Head of caudate nucleus (tissue), 42 donors: ENCODE data around the gene DERA.
A peak's percentile ranks its signal among the peaks of the same experiment; 100 is the strongest.
"Not testable (repeated sequence)": the region's sequence is repeated elsewhere in the genome, so short reads cannot be mapped to it uniquely, and the experiment has no call there.

Experiments used
- DNase-seq, 42 donors: peaks; one replicate each; pipeline versions ENCODE4 v3.0.0 to v3.0.0-alpha.2; 2020 to 2021; ENCODE audit warnings: mixed read lengths in 7 of 42
- intact Hi-C: fragments of 100-400 bp; cut with DNase I; formaldehyde crosslinking; loops from one replicate; pipeline ENCODE4 v1.15.0; 2022

Gene DERA

DNA sequence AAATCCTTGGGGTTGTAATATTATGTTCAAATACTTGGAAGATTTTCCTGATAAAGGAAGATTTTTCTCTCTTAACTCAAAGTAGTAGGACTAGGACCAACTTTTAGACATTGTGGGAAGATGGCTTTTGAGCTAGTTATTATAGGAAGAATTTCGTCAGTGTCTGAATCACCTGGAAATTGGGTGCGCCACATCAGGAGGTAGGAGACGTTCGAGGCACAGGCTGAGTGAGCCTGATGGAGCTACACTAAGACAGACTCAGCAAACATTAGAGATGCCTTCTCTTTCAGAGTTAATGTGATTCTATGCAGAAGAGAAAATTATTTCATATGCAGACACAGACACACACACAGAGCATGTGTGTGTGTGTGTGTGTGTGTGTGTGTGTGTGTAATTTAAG, 84.7 kb downstream of the DERA start:
- intact Hi-C loops = no loop called here
- peak in 32 of 42 donors; percentile 14 to 84 (median 48) for DNase-seq

DNA sequence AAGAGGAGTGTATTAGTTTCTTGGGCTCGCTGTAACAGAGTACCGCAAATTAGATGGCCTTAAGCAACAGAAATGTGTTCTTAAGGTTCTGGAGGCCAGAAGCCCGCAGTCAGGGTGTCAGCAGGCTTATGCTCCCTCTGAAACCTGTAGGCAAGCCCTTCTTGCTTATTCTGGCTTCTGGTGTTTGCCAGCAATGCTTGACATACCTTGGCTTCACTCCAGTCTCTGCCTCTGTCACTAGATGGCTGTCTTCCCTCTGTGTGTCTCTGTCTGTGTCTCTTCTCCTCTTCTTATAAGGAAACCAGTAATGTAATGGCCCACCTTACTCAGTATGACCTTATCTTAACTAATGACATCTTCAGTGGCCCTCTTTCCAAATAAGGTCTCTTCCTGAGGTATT, 85.1 kb downstream of the DERA start:
- intact Hi-C loops = no loop called here
- DNase-seq = peak in 15 of 42 donors; percentile 9 to 51 (median 28)

DNA sequence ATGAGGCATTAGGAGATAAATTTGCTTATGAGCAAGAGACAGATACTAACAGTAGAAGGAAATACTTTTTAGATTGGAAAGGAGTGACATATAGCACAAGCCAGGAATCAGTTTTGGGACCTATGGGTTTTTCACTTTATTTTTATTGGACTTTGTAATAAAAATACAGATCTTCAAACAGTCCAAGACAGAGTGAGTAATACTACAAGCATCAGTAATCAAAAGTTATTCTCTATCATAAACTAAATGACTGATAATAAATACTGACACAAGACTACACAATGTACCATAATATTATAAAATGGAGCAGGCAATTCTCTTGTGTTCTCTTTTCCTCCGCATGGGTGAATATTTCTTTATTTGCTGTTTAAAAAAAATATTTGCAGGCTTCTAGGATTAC, 85.8 kb downstream of the DERA start:
- no peak for DNase-seq
- intact Hi-C loops = no loop called here

DNA sequence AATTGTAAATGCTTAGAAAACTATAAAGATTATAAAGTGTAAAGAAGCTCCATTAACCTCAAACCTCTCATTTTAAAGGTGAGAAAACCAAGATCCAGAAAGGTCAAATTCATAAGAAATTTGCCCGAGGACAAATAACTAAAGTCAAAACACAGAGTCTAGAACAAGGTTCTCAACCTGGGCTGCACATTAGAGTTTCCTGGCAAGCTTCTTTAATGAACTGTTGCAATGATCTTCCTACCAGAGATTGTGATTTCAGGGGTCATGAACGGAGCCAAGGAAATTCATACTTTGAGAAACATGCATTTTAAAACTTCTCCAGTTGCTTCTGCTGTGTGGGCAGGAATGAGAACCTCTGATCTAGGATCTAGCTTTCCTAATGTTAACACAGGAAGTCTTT, 86.8 kb downstream of the DERA start:
- intact Hi-C loops = no loop called here
- DNase-seq = no peak

DNA sequence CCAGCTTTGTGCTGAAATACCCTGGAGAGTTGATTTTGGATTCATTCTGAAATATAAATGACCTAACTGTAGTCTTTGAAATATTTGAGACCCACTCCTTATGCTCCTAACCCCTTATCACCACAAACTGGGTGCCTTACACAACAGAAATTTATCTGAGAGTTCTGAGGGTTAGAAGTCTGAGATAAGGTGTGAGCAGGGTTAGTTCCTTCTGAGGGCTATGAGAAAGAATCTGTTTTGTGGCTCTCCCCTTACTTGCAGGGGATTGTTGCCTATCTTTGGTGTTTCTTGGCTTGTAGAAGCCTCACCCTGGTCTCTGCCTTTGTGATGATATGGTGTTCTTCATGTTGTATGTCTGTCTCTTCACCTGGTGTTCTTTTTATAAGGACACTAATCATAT, 91.7 kb downstream of the DERA start:
- no peak for DNase-seq

DNA sequence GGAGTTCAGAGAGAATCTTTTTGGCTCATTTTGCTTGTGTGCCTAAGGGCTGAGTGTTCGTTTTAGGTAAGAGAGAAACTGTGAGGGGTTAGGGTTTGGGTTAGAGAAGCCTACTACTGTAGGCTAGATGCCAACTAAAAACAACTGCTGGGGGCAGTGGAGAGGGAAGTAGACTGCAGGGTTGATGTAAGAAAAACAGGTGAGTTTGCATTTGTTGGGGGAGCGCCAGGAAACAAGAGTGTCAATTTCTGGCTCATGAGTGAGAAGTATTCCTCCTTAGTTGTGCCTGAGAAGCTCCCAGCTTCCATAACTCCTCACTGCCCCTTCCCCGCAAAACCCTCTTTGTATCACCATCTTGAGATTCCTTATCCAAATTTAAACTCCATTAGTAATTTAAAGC, 92.3 kb downstream of the DERA start:
- DNase-seq = no peak
- intact Hi-C loops = no loop called here

More for the DNA sequence above, 91.7 kb downstream of the DERA start:
- intact Hi-C loops = no loop called here

DNA sequence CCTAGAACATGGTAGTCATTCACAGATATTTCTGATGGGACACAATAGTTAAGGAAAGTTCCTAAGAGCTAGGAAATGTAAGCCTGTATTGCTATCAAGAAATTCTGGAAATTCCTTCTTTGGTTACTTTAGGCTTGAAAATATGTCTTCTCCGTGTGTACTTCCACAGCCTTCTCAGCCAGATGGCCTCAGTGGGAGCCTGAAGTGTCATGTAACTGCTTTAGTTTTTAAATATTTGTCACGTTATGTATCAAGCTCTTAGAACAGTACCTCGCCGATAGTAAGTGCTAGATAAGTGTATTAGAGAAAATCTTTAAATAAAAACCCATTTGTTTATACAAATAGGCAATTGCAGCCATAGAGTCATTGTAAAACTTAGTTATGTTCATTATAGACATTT, 95.6 kb downstream of the DERA start:
- DNase-seq = no peak
- intact Hi-C loops = no loop called here

DNA sequence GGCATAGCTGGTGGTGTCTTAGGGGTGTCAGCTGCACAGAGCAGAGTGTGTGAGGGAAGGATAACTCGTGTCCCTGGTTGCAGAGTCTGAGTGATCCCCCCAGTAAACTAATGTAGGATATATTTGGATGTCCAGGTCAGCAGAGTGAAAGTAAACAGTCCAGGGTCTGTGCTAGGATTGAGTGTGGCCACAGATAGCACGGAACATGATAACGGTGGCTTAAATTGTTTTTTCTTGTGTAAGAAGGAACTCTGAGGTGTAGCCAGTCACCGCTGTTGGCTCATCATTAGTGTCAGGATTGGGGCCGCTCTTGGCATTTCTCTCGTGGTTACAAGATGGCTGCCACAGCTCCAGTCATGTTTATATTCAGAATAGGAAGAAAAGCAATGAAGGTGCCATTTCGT, 97.3 kb downstream of the DERA start:
- intact Hi-C loops = no loop called here
- no peak for DNase-seq

DNA sequence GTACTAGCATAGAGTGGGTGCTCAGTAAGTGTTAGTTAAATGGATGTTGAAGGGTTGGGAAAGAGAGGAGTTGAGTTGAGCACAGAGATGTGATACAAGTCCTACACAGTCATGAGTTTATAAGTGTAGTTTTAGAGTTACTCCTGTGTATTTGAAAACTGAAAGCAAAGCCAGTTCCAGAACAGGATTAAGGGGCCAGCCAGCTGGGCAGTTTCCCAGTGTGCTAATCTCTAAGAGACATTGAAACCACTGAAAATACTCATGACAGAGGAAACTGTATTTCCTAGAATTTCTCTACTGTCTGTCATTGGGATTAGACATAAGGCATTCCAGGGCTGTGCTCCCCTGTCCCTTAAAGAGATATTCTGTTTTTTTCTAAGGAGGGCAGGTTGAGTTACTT, 101.0 kb downstream of the DERA start:
- DNase-seq = peak in 7 of 42 donors; percentile 3 to 48 (median 14)
- intact Hi-C loops = no loop called here

DNA sequence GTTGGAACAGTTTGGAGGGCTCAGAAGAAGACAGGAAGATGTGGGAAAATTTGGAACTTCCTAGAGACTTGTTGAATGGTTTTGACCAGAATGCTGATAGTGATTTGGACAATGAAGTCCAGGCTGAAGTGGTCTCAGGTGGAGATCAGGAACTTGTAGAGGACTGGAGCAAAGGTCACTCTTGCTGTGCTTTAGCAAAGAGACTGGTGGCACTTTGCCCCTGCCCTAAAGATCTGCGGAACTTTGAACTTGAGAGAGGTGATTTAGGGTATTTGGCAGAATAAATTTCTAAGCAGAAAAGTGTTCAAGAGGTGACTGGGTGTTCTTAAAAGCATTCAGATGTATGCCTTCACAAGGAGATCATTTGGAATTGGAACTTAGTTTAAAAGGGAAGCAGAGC, 102.6 kb downstream of the DERA start:
- DNase-seq, intact Hi-C loops: not testable (repeated sequence)

DNA sequence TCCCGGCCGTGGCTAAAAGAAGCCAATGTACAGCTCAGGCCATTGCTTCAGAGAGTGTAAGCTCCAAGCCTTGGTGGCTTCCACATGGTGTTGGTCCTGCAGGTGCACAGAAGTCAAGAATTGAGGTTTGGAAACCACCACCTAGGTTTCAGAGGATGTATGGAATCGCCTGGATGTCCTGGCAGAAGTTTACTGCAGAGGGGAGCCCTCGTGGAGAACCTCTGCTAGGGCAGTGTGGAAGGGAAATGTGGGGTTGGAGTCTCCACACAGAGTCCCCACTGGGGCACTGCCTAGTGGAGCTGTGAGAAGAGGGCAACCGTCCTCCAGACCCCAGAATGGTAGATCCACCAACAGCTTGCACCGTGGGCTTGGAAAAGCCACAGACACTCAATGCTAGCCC, 103.3 kb downstream of the DERA start:
- intact Hi-C loops = not testable (repeated sequence)

DNA sequence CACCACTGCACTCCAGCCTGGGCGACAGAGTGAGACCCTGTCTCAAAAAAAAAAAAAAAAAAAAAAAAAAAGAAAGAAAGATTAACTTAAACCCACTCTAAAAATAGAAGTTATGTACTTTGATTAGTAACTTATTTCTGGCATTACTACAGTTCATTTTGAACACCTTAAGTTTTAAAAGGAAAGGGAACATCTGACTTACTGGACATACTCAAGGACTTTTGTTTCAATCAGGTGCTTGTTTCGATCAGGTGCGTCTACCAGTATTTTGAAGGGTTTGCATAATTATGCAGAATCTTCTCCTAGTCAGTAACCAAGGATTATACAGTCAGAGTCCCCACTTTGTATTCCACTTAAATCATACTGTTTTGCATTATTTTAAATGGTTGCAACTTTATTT, 105.6 kb downstream of the DERA start:
- intact Hi-C loops = no loop called here
- DNase-seq = no peak

More for the DNA sequence above, 103.3 kb downstream of the DERA start:
- not testable (repeated sequence) for DNase-seq

DNA sequence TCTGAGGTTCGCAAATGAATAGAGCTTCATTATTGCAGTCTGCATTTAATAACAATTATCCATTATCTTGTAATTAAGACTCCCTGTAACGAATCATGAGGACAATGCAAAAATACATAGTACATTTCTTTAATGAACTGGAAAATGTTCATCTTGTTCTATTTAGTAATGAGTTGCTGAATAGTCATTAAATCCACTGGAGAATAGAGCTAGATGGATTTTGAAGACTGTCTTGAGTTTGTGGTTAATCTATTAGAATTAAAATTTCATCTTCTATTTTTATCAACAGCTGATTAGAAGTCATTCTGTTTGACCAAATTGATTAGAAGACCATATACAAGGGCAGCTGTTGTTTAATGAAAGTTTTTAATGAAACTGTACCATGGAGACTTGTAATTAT, 107.2 kb downstream of the DERA start:
- DNase-seq = no peak
- intact Hi-C loops = no loop called here

DNA sequence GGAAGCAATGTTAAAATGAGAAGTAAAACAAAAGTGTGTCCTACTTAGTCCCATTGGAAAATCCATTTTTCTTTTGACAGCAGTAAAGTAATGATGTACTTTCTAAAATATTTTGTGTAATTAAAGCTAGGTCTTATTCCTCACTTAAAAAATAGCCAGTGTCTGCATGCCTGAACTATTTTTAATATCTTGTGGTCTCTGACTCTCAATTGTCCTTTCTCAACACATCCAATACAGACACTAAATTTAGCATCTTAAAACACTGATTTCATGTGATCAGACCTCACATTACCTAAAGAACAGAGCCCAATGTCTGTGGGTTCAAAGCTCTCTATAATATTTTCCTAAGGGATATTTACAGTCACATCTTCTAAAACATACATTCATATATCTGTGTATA, 108.0 kb downstream of the DERA start:
- DNase-seq = no peak
- intact Hi-C loops = no loop called here

DNA sequence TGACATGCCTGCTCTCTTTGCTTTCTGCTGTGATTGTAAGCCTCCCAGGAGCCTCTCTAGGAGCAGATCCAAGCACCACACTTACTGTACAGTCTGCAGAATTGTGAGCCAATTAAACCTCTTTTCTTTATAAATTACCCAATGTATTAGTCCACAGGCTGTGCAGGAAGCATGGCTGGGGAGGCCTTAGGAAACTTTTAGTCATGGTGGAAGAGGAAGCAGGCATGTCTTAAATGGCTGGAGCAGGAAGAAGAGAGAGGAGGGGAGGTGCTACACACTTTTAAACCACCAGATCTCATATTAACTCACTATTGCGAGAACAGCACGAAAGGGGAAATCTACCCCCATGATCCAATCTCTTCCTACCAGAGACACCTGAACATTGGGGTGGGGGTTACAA, 108.9 kb downstream of the DERA start:
- DNase-seq = no peak
- intact Hi-C loops = no loop called here

DNA sequence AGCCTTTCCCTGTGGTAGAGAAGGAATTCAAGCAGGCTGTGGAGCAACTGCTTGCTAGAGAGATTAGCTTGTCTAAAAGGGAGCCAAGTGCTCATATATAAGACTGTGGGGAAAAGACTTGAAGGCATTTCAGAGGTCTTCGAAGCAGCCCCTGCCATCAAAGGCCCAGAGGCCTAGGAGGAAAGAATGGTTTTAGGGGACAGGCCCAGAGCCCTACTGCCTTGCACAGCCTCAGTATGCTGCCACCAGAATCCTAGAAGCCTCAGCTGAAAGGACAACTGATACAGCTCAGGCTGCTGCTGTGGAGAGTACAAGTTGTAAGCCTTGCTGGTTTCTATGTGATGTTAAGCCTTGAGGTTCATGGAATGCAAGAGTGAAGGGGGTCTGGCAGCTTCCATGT, 109.9 kb downstream of the DERA start:
- no peak for DNase-seq
- intact Hi-C loops = no loop called here

DNA sequence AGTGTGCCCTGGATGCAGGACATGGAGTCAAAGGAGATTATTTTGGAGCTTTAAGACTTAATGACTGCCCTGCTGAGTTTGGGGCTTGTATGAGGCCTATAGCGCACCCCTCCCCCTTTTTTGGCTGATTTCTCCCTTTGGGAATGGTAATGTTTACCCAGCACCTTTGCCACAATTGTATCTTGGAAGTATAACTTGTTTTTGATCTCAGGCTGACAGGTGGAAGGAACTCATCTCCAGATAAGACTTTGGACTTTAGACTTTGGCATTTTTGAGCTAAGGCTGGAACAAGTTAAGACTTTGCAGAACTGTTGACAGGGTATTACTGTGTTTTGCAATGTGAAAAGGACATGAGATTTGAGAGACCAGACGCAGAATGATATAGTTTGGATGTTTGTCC, 110.5 kb downstream of the DERA start:
- intact Hi-C loops = no loop called here
- DNase-seq = no peak

DNA sequence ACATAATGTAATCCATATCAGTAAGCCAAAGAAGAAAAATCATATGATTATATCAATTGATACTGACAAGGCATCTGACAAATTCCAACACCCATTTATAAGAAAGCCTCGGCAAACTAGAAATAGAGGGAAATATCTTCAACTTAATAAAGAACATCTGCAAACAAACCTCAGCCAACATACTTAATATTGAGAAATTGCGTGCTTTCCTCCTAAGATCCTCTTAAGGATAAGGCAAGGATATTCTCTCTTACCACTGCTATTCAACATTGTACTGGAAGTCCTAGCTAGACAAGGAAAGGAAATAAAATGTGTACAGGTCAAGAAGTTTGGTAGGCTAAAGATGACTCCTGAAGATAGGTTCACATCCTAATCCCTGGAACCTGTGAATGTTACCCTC, 115.9 kb downstream of the DERA start:
- intact Hi-C loops = no loop called here
- no peak for DNase-seq

DNA sequence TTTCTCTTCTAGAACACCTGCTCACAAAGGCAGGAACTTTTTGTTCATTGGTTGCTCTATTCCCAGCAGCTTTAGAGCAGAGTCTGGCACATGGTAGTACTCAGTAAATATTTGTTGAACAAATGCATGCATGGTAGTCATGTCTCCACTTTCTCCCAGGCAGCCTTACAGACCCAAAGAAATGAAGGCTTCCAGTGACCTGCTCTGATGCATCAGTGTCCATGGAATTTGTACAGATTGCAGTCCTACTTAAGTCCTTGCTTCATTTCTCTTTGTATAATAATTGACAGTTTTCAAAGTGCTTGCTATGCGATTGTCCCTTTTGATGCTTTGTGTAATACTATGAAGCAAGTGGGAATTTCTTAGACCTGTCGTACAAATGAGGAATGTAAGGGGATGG, 119.6 kb downstream of the DERA start:
- no peak for DNase-seq
- intact Hi-C loops = no loop called here

DNA sequence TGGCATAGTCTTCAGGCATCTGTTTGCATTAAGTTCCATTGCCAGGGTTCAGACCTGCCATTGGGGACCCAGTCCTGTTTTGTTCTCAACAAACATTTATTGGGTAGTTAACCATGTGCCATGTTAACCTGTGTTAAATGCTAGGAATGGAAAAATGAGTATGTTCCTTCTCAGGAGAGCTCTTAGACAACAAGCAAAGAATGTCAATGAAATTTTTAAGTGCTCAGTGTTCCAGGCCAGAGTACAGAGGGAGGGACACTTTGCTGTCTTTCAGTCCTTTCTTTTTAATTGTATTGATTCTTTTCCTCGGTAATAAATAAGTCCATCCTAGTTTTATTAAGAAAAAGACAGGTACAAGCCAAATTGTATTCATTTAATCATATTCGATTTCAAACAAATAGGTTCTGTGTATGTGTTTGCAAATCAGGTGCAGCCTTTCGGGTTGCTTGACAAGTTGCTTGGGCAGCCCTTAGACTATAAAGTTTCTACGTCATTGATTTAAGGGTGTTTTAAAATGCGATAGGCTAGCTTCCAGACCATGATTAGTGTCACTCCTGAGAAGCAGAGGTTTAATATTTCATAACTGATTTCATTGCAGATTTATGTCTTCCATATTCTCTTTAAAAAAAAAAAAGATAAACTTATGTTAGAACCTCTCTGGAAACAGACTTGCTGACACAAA, 123.1 kb downstream of the DERA start:
- intact Hi-C loops = no loop called here
- no peak for DNase-seq

DNA sequence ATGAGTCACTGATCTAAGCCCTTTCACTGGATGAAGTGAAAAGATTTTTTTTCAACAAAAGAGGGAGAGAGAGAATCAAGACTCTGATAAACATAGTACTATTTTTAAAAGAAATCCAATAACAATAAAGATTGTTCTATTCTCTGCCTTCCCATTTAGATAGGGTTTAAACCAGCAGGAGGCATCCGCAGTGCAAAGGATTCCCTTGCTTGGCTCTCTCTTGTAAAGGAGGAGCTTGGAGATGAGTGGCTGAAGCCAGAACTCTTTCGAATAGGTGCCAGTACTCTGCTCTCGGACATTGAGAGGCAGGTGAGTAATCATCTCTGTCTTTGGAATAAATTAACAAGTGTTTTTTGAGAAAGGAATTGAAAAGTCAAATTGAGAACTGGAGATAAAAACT, 124.9 kb downstream of the DERA start:
- intact Hi-C loops = no loop called here
- DNase-seq = no peak

DNA sequence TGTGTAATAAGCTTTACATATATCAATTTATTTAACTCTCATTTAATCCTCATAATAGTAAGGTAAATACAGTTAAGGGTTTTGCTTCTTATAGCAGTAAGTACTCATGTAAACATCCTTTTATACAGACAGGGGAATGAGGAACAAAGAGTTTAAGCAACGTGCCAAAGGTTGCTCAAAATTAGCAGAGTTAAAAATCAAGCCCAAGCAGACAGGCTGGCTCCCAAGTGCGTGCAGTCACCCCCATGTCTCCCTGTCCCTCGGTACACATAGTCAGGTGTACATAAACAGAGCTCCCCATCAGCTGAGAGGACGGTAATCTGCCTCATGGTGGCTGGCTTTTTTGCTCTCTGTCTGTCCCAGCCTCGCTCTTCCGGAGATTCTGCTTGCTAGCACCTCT, 126.4 kb downstream of the DERA start:
- DNase-seq = no peak
- intact Hi-C loops = no loop called here
